ENCODE results near the gene NETO1. TPM values are rescaled to one million over a fixed set of nuclear protein-coding genes. Genes with fewer than 3 reads are reported as not detected.

The NETO1 gene
- total RNA-seq, 2 donors from 2014 or later = 0.56 to 0.62 TPM

DNA sequence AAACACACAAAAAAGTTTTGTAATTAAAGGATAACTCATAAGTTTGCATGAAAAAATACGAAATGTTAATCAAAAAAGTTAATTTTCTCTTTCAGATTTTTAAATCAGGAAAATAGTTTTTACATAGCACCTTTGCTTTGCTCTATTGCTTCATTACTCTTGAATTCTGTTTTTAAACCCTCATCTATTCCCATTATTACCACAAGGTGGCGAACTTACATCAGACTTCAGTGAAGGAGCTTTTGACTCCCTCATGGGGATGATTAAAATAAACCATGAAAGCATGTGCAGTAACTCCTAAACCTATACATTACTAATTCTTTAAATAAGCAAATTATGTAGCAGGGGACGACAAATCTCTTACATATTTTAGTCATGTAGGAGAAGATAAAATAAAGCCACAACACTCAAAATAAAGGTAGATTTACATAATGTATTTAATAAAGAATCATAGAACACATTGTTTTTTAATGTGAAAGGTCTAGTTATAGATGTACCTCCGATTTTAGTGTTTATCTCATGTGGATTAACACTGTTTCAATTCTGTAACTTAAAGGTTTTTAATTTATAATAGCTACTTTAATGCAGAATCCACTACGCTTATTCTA lies 105.2 kb downstream of the NETO1 start:
- no peak for DNase-seq (ENCODE audit: low spot score)
- intact Hi-C loops (cut with DNase I) = no loop called here

DNA sequence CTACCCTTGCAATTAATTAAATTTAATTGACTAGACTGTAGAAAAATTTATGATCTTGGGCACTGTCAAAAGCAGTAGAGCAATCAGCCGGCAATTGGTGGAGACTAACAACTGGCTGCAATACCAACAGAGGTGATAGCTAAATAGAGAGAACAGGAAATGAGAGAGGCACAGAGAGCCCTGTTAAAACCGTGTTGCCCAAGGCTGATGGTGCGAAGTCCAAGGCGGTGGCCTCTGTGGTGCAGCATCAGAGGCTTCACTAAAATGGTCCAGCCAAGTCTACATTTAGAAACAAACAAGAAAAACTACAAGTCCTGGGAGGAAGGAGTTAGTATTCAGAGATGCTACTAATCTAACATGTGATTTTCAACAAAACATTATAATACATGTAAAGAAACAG lies 115.6 kb downstream of the NETO1 start:
- no peak for DNase-seq (ENCODE audit: low spot score)
- intact Hi-C loops (cut with DNase I) = no loop called here

DNA sequence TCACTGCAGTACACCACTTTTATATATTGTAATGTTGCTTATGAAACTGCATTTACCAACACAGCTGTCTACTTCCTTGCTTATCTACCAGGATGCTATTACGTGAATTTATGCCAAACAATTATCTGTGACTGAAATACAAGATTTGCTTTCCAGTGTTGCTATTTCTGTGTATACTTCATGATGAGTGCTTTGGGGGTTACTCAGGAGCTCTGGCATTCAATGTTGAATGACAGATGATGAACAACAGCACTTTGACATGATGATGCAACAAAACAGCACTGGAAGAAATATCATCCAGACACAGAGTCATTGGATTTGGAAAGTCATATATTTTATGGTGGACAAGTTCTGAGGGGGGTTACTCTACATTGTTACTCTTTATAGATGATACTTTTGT lies 125.8 kb downstream of the NETO1 start:
- DNase-seq (ENCODE audit: low spot score) = no peak
- intact Hi-C loops (cut with DNase I) = no loop called here

DNA sequence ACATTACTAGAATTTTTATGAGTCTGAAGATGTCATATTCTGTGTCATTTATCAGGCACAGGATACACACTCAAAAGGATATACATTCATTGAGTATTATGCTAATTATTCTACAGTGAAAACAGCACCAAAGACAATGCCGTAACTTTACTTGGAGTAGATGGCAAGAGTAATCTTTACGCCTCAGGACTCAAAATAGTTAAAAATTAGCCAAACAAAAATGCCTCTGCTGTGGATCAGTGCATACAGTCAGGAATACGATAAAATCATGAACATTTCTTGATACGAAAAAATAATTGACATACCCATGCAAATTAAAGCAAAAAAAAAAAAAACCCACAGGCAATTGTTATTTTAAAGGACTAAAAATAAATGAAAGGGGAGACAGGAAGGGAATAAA lies 129.7 kb downstream of the NETO1 start:
- no peak for DNase-seq (ENCODE audit: low spot score)
- intact Hi-C loops (cut with DNase I) = no loop called here

- intact Hi-C loops (cut with DNase I) = no loop called here
- DNase-seq (ENCODE audit: low spot score) = no peak
These were observed 140.0 kb downstream of the NETO1 start for GRCh38 chr18:72727776-72728175.

- intact Hi-C loops (cut with DNase I) = no loop called here
- DNase-seq (ENCODE audit: low spot score) = no peak
These were observed 140.6 kb downstream of the NETO1 start for GRCh38 chr18:72727038-72727655.

DNA sequence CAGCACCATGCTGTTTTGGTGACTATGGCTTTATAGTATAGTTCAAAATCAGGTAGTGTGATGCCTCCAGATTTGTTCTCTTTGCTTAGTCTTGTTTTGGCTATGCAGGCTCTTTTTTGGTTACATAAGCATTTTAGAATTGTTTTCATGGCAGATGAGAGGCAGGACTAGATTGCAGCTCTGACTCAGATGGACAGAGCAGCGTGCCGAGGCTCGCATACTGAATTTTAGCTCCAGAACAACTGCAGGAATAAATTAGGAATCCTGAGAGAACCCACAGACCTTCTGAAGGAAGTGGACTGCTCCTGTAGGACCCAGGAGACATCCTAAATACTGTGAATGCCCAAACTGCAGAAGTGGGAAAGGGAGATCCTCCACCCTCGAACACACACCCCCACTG lies 141.6 kb downstream of the NETO1 start:
- DNase-seq (ENCODE audit: low spot score) = no peak
- intact Hi-C loops (cut with DNase I) = no loop called here

DNA sequence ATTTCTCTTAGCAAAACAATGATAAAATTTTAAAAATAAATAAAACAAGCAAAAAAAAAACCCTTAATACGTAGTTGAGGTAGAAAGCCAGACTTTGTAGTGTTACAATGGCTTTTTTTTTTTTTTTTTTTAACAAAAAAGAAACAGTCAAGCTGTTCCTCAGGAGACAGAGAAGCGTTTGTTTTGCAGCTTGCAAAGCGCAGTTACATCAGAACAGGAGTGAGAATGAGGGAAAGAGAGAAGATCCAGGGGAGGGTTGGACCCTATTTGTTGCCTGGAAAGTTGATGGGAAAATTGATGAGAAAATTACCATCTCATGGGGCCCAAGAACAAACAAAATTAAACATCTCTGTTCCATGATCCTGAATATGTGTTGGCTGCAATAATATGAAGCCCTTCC lies 146.5 kb downstream of the NETO1 start:
- intact Hi-C loops (cut with DNase I) = no loop called here

DNA sequence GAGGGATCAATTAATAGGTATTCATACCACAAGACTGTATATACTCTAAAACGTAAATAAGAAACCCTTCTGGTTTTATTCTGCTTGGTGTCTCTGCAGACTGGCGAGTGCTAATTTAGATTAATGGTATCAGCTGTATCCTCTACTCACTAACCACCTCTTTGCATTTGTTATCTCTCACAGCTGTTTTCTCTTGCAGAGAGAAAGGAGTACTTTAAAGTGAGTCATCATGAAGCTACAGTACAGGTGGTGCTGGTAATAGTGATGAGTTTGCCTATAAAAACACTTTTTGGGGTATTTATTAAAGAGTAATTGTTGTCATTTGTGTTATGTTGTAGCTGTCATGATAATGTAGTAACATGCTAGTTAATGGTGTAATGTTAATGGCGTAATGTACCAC lies 147.7 kb downstream of the NETO1 start:
- intact Hi-C loops (cut with DNase I) = no loop called here
- no peak for DNase-seq (ENCODE audit: low spot score)

More for the DNA sequence above, 146.5 kb downstream of the NETO1 start:
- DNase-seq (ENCODE audit: low spot score) = no peak

DNA sequence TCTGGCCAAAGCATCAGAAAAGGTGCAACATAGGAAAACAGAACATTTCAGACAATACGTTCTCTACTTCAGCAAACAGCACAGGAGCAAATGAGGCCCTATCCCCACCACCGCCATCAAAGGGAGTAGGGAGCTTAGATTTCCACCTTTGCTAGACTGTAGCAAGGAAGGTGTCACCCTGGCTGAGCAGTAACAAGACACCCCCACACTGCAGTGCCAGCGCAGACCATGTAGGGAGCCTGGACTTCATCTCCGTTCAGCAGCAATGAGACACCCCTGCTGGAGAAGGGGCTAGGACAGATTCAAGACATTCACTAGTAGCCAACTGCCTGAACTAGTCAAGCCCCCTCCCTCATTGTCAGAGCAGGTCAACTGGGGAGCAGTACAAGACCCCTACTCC lies 163.6 kb downstream of the NETO1 start:
- no peak for DNase-seq (ENCODE audit: low spot score)
- intact Hi-C loops (cut with DNase I) = no loop called here

- intact Hi-C loops (cut with DNase I) = no loop called here
- no peak for DNase-seq (ENCODE audit: low spot score)
These were observed 166.7 kb downstream of the NETO1 start for GRCh38 chr18:72700961-72701710.

DNA sequence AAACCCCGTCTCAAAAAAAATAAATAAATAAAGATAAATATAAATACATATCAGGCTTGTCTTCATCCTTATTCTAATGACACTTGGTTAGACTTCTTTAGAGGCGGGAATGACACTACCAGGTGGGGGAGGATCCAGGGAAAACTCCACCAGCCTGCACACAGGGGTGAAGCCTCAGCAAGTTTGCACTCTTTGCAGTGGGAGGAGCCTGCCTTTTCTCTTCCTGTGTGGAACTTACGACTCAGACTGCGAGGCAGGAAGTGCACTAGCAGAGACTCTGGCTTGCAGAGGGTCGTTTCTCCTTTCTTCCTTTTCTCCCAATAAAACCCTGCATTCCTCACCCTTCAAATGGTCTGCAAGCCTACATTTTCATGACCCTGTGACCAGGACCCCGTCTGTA lies 170.1 kb downstream of the NETO1 start:
- intact Hi-C loops (cut with DNase I) = no loop called here
- no peak for DNase-seq (ENCODE audit: low spot score)

DNA sequence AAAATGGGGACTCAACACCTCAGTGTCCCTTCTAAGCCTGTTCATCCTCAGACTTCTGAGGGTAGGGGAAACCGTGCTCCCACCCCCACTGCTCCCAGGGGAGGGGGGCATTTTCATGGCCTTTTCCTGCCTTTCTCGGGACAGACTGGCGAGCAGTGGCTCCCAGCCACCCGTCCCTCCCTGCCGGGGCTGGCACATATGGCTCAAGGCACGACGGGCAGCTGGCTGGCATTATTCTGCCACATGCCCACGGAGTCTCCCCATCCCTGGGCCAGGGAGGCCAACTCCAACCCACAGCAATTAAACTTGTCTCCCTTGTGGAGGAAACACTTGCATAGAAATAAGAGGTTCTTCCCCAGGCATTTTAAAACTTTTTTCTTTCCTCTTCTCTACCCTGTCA lies 175.2 kb downstream of the NETO1 start:
- intact Hi-C loops (cut with DNase I) = no loop called here

More for the DNA sequence above, 175.2 kb downstream of the NETO1 start:
- no peak for DNase-seq (ENCODE audit: low spot score)

Small RNA genes lying within 50 kb of the gene (microRNA-seq; reads per million reads assigned to microRNA genes)
- gene MIR548AV (ENCODE audit: borderline microRNAs expressed in 2 of 2) = 0 reads per million in 2 donors

All from posterior vena cava (tissue), 2 donors.